TTC549 (cell line): Measurements from ENCODE around the gene BORCS6.

Source experiments
- FAIRE-seq: peaks from 2 replicates; lab custom pipeline; 2012; peaks lifted over from hg19 to GRCh38; lab: Jason Lieb, UNC

Gene BORCS6

DNA sequence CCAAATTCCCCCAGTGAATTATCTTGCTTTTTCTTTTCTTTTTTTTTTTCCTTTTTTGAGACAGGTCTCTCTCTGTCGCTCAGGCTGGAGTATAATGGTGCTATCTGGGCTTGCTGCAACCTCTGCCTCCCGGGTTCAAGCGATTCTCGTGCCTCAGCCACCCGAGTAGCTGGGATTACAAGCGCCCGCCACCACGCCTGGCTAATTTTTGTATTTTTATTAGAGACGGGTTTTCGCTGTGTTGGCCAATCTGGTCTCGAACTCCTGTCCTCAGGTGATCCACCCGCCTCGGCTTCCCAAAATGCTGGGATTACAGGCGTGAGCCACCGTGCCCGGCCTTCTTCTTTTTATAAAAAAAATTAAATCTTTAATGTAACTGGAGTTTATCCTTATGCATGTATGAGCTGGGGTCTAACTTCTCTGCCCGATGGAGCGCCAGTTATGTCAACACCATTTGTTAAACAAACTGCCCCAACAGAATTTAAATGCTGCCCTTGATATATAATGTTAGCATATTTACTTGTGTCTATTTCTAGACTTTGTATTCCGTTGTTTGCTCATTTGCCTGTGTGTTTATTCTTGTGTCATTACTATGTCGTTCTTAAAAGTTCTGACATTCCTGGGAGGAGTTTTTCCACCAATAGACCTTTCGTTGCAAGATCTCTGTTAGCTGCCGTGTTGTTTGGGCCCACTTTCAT lies 20.9 kb upstream of the BORCS6 start:
- no peak for FAIRE-seq

DNA sequence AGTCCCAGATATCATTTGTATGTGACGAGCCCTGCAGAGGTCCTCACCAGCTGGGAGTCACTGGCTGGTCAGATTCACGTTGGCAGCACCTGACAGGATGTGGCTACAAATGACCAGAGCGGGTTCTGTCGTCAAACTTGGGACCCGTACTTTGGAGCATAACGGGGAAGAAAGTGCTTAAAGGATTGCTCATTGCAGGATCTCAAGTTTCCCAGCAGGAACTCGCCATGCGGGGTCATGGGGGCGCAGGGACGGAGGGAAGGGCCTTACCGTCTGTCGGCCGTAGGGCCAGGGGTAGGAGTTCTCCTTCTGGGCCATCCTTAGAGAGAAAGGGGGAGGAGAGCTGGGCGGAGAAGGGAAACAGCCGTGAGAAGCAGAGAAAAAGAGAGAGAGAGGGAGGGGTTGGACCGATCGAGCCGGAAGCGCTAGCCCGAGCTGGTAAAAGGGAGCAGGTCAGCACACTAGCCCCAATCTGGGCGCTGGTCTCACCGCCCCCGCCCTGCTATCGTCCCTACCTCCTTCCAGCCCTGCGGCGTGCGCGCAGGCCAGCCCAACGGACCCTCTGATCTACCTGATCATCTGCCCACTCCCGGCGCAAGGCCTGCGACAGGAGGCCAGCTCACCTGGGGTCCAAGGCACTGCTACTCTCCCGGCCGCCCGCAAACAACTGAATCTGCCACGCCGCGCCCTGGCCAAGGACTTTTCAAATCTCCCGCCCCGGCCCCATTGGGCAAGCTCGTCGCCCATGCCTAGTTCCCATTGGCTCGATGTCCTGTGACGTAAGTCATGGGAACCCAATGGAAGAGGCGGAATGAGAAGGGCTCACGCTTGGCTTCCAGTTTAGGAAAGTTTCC lies 20.2 kb upstream of the BORCS6 start, which contains the start of gene AURKB:
Gene AURKB, minus strand, starts transcription at position 669 of the 854 bp plus-strand sequence. Its CDS starts 351 bp downstream, at position 318.
- FAIRE-seq, result peak; percentile 95

DNA sequence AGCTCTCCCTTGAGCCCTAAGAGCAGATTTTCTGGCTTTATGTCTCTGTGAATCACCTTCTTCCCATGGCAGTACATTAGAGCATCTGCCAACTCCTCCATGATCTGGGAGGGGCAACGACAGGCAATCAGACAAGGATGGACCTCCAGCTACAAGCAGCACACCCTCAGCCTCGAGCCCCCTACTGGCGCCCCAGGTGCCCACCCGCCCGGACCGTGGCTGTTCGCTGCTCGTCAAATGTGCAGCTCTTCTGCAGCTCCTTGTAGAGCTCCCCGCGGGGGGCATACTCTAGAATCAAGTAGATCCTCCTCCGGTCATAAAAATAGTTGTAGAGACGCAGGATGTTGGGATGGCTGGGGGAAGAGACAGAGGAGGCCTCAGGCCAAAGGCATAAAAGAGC lies 16.6 kb upstream of the BORCS6 start:
- no peak for FAIRE-seq

DNA sequence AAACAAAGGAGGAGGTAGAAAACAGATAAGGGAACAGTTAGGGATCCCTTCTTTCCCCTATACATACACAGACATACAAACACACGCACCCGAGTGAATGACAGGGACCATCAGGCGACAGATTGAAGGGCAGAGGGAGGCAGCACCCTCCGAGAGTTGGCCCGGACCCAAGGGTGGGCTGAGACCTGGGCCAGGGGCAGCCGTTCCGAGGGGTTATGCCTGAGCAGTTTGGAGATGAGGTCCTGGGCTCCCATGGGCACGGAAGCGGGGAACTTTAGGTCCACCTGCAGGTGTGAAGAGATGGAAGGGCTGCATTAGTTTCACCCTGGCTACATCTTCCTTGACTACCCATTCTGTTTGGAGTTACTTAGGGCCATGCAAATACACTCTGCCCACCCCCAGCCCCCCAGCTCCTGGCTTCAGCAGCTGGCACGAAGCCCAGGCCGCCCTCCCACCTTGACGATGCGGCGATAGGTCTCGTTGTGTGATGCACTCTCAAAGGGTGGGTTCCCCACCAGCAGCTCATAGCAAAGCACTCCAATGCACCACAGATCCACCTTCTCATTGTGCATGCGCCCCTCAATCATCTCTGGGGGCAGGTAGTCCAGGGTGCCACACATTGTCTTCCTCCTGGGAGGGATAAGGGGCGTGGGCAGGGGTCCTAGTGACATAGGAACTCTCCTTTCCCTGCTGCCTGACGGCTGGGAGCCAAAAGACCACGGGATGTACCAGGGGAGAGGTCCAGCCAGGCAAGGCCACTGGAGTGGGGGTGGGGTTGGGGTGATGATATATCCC lies 15.0 kb upstream of the BORCS6 start:
- FAIRE-seq, result no peak

DNA sequence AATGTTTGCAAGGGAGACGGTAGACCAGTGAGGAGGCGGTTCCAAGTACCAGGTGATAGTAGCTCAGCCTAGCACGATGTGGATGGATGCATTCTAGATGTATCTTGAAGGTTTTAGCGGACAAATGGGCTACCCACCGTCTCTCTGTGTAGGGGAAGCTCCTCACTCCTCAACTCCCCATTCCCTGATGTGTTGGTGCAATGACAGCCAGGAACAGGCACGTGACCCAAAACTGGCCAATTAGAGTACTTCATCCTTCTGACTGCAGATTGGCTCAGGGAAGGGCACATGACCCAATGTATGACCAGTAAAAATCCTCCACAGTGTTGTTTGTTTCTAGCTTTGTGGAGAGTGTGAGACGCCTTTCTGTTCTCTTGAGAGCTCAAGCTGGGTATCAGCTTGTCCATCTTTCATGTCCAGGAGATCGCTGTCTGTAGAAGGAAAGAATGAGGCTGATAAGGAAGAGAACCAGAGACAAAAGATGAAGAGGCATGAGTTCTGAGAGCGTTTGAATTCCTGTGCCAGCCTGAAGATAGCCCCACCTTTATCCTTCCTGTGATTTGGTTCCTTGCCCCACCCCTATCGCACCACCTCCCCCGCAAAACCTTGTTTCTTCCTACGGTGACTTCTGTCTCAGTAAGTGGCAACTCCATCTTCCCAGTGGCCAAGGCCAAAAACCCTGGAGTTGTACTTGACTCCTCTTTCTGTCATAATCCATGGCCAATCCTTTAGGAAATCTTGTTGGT lies 2.3 kb upstream of the BORCS6 start:
- peak; percentile 84 for FAIRE-seq

DNA sequence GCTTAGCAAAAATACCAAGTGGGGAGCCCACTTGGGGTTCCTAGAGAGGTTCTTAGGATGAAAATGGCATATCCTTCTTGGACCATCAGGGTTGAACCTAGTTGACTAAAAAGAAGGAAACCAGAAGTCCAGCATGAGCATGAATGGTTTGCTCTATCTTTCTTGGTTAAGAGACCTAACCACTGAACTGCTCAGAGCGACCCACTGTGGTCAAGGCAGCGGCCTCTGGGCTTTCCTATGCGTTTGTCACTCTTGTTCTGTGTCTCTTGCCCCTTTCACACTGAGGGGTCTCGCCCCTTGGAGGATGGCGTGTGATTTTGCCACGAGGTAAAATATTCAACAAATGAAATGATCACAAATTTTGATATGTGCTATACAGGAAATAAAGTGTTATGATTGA lies 526 bp upstream of the BORCS6 start:
- FAIRE-seq, result no peak

DNA sequence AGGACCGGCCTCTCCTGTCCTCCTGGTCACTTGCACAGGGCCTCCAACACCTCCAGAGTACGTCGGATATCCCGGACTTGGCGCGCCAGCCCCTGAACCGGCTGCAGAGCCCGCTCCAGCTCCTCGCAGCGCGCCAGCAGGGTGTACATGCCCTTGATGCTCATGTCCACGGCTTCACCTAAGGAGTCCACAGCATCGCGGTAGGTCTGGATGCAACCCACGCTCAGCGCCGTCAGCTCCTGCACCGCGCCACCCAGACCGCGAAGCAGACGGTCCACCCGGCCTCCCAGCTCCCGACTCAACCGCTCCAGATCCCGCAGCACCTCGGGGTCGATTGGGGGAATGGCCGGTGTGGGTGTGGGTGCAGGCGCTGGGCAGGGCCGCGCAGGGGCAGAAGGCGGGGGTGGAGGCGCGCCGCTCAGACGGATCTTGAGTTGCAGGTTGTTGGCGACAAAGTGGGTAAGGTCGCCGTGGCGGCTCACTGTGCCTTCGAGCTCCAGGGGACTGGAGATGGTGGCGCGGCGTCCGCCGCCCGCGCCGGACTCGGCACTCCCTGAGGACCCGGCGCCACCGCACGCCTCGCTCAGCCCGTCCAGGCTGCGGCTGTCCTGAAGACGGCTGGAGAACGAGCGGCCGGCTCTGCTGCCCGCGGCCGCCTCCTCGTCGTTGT lies 804 bp downstream of the BORCS6 start:
- no peak for FAIRE-seq

DNA sequence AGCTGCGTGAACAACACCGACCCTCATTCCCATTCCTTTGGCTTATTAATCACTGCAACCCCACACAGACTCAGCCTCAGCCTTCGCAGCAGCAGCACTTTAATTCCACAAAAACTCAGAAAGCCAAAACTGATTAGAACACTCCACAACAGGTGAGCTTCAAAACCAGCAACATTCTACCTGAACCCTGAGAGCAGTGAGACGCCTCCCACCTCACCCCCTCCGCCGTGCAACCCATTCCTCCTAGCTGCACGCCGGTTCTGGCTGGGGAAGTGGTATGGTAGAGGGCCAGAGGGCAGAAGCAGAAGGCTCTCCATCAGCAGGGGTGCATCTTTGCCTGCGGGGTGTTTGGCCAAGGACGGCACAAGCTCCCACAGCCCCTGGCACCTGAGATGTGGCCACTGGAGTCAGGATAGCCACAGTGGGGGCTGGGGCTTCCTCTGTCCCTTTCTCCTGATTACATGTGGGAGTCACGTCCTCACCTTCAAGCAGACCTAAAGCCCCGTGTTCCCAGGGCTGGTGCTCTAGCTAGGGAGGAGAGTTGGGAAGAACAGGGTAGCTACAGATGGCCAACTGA lies 1.6 kb downstream of the BORCS6 start:
- FAIRE-seq, result no peak

DNA sequence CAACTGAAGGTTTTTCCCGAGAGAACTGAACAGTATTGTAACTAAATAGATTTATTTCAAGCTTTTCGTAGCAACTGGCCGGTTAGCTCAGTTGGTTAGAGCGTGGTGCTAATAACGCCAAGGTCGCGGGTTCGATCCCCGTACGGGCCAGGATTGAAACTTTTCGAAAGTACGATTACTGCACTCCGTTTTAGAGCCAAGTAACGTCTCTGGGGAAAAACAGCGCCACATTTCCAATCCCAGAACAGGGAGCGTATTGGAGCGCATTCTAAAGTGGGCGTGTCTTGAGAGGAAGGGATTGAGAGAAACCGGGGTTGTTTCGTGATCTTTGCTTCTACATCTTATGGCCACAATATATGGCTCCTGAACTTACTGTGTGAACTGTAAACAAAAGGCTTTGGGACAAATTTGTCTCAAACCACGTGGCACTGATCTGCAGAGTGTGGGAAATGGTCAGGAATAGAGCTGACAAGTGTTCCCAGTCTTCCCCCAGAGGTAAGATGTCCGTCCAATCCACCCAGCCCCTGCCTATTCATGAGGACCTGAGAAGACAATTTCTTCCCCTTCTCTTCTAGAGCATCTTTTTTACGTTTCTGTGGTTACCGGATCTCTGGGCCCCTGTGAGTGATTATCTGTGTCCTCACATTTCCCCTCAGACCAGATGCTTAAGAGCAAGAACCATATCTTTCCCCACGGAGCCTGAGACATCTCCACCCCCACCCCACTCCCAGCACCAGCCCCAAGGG lies 2.3 kb downstream of the BORCS6 start:
- peak; percentile 98 for FAIRE-seq

DNA sequence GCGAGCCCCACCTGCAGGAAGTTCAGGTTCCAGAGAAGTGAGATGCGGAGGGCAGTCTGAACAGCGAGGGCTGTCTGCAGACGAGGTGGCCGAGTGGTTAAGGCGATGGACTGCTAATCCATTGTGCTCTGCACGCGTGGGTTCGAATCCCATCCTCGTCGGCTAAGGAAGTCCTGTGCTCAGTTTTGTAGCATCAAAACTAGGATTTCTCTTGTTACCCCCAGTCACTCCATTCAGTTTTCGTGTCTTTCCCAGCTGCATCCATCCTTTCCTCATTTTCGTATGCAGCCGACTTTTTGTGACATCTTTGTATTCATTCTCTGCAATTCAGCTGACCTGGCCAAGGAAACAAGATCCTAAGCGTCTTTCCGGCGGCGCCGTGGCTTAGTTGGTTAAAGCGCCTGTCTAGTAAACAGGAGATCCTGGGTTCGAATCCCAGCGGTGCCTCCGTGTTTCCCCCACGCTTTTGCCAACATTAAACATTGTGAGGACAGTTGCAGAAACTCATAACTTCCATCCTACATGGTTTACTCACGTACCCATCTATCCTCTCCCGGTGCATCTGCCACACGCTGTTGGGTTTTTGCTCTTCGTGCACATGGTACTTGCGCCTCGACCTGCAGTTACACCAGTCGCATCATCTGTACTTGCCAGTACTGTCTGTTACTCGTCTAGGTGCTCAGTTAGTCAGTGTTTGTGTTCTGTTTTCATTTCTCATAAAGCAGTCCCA lies 3.0 kb downstream of the BORCS6 start:
- peak; percentile 78 for FAIRE-seq

DNA sequence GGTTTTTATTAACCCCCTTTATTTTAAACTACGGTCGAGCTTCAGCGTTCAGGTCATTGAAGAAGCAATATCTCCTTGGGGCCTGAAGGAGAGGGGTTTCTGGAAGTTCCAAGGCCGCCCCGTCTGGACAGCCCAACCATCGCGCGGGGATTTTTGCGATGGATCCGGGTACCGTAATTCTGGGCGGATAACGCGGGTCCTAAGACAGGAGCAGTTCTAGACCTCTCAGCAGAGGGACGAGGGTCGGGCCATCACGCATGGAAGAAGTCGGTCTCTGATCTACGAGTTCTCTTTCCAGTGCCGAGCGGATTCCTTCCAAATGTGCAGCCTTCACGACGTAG lies 3.6 kb downstream of the BORCS6 start:
- FAIRE-seq, result no peak

DNA sequence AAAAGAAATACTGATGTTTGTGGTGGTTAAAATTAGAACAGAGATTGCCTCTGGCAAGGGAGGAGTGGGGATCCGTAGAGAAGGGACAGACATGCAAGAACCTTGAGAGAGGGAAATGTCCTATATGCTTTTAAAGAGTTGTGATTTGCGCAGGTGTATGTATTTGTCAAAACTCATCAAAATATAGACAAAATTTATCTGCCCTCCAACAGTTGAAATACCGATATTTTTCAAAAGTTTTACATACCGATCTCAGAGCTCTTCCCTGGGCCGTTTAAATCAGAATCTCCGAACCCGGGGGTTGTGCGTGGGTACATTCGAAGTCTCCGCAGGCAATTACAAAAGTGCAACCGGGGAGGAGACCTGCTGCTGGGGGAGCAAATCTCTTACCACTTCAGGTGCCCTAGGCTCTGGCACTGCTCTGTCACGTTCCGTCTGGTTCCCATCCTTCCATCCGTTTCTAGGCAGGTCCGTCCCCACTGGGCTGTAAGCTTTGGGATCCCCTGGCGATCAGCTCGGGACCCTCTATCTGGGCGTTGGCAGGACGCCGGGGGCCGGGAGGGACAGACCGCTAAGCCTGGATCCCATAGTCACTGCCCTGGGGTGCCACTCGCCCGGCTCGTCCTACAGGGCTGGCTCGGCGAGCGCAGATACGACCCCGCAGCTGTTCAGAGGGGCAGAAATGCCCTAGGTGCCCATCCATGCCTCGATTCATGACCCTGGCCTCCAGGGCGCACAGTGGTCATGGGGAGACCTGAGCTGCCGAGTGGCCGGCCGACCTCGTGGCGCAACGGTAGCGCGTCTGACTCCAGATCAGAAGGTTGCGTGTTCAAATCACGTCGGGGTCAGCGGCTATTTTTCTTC lies 4.2 kb downstream of the BORCS6 start:
- FAIRE-seq, result no peak

DNA sequence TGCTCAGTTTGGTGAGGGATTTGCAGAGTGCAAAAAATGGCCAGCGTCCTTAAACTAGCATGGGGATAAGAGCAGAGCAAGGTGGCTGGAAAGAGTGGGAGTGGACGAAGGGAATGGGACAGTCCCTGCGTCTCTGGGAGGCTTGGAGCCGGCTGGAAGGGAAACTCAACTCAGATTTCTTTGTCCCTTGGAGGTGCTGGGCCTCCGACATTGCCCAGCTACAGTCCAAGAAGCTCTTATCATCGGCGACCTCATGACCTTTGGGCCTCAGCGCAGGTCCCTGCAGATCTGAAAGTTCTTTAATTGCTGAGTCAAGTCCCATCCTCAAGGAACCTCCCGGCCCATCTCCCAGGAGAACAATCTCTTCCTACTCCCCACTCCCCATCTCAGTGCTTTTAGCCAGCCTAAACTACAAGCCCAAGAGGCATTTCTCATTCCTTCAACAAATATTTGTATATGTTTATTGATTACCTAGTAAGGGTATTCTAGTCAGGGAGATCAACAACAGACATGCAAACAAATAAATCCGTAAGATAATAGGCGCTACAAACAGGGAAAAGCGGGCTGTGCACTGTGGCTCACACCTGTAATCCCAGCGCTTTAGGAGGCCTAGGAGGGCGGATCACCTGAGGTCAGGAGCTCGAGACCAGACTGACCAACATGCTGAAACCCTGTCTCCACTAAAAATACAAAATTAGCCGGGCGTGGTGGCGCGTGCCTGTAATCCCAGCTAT lies 12.8 kb downstream of the BORCS6 start:
- no peak for FAIRE-seq

DNA sequence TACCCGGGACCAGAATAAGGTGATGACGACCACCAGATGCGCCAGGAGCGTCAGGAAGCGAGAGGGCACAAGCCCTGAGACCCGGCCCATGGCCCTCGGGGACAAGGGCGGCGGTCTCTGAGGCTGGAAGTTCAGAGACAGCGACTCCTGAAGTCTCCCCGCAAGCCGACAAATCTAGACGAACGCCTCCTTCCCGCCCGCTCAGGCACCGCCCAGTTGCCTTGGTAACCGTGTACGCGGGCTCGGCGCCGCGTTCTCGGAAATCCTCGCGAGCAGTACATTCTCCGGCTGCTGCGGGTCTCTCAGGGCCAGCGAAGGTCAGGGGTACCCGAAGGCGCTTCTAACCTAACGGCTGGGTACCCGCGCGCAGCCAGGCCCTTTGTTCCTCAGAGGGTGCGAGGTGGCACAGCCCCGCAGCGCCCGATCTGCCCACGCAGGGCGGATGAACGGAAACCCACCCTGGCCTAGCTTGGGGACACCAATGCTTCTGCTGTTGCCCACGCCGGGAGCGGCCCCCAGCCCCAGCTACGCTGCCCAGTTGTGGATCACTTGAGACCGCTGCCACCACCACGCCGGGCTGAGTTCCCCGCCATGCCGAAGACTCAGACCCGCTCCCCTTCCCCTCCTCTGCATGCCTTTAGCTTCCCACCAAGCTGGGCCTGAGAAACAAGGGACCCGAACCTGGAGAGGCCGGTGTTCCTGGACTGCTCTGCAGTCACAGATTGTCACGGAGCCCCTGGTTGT lies 13.6 kb downstream of the BORCS6 start, which contains the start of gene TMEM107:
Gene TMEM107, minus strand, starts transcription at position 184 of the 744 bp plus-strand sequence. Its CDS starts 94 bp downstream, at position 90.
- FAIRE-seq, result no peak

DNA sequence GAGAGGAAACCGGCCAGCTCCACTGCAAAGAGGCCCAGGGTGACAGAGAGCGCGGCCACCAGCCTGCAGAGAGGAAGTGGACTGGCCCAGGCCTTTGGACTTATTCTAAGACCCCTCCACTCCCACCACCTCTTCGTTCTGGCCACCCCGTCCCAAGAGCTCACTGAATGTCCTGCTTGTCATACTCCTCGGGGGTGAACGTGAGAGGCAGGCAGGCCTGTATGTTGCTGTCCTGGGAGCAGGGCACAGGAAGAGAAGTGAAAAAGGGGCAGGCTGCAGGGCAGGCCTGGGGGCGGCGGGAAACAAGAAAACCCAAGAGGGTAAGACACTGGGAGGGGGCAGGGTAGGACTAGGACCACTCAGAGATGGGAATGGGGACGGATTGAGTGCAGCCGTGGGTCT lies 14.2 kb downstream of the BORCS6 start:
- FAIRE-seq, result no peak

DNA sequence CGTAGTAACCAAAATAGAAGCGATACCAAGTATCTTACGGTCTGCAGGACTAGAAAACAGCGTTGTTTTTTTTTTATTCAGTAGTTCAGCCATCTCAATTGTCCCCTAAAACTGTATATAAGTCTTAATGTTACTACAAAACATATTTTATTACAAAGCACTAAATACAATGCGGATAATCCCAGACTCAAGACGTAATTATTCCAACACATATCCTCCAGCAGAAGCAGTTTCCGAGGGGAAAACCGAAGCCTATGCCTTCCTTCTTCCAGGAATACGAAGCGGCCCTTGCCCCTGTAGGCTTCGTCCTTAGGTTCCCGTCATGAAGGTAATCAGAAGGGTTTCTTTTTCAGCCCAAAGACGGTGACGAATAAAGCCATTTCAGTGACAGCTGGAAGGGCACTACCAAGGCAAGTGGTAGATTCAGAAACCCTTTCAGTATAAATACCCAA lies 16.1 kb downstream of the BORCS6 start:
- FAIRE-seq, result no peak
